Esophagus squamous epithelium (tissue), 4 donors: ENCODE data around the gene ILF3.

ENCODE experiments used
- POLR2A ChIP-seq, 4 donors: fragments of 450-650 bp; IDR thresholded peaks; one replicate each; pipeline ENCODE4 v1.6.1; 2017; ENCODE audit warnings: antibody characterized with exemption in 4 of 4, mild to moderate bottlenecking in 4 of 4, moderate library complexity in 3 of 4
- TF ChIP-seq, protein P1 (sequence below), 6 experiments: fragments of 450-650 bp in 4 of 6; fragments of 200-600 bp in 2 of 6; sonication (generic) in 2 of 6; IDR thresholded peaks; one replicate each; pipeline ENCODE4 v1.5.1; 2016 to 2019; ENCODE audit warnings: antibody characterized with exemption in 6 of 6, mild to moderate bottlenecking in 4 of 6, moderate library complexity in 4 of 6

DNA sequence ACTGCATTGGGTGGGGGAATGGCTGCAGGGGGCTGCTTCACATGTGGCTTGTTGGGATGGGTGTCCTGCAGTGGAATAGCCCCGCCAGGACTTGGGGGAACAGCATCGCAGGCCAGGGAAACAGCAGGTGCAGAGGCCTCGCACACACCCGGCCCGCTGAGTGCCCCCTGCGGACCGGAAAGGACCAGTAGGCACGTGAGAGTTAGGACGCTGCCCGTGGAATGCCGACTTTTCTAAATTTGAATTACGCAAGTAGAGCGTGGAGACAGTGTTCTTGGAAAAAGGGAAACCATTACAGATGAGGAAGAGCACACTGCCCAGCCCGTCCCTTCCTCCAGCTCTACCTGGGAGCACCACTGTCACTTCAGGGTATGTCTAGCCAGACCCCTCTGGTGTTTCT lies 75.3 kb downstream of the ILF3 start:
- TF ChIP-seq, protein P1, sequence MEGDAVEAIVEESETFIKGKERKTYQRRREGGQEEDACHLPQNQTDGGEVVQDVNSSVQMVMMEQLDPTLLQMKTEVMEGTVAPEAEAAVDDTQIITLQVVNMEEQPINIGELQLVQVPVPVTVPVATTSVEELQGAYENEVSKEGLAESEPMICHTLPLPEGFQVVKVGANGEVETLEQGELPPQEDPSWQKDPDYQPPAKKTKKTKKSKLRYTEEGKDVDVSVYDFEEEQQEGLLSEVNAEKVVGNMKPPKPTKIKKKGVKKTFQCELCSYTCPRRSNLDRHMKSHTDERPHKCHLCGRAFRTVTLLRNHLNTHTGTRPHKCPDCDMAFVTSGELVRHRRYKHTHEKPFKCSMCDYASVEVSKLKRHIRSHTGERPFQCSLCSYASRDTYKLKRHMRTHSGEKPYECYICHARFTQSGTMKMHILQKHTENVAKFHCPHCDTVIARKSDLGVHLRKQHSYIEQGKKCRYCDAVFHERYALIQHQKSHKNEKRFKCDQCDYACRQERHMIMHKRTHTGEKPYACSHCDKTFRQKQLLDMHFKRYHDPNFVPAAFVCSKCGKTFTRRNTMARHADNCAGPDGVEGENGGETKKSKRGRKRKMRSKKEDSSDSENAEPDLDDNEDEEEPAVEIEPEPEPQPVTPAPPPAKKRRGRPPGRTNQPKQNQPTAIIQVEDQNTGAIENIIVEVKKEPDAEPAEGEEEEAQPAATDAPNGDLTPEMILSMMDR (IDR thresholded peaks at IDR 0.05) = no peak
- no peak for TF ChIP-seq POLR2A (IDR thresholded peaks at IDR 0.05)
